ENCODE measurements around the gene CAND2.
A peak's percentile ranks its signal among the peaks of the same experiment; 100 is the strongest.
"Not testable (repeated sequence)": the region's sequence is repeated elsewhere in the genome, so short reads cannot be mapped to it uniquely, and the experiment has no call there.

Gene CAND2

DNA sequence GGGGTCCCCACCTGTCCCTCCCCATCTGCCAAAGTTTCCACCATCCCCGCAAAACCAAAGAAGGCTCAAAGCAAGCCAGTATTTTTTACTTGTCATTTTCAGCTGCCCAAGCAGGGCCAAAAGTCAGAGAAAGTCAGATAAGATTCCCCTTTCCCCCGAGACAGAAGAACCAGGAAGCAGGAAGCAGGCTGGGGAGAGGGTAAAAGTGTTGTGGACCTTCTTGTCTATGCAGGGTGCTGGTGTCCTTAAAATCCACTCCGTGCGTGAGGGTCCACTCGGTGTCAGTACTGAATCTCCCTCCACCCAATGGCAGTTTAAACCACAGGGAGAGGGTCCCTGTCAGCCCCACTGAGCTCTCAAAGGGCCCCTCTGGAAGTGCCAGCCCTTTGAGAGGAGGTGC lies 65.1 kb downstream of the CAND2 start:
- DNase-seq (ENCODE audit: low read depth in 2 of 2) = no peak

DNA sequence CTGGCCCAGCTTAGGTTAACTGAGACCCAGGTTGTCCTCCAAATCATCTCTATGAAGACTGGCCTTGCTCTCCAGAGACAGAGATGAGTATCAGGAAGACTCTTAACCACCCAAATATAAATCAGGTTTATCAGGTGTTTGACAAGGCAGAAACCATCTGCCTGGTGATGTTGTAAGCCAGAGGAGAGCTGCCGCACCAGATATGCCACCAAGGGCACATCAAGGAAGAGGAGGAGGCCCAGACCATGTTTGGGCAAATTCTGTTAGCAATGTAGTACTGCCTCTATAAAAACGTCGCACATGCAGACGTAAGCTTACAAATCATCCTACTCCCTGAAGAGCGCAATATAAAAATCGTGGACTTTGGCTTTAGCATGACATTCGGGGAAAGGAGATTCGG lies 65.9 kb downstream of the CAND2 start:
- DNase-seq (ENCODE audit: low read depth in 2 of 2) = no peak

DNA sequence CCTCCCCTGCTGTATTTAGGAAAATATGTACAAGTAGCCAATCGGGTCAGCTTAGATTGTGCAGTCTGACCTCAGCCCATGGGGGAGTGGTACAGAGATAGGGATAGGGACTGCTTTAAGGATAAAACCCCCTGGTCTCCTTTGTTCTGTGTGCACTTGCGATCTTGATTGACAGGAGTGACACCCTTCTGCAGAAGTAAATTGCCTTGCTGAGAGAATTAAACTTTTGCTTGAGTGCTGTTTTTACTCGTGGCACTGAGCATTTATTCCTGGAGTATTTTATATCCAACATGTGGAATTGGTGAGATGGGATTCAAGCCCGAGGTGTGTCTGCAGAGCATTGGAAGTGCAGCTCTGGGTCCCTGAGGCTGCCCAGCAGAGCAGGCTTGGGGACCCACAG lies 68.8 kb downstream of the CAND2 start:
- no peak for DNase-seq (ENCODE audit: low read depth in 2 of 2)

DNA sequence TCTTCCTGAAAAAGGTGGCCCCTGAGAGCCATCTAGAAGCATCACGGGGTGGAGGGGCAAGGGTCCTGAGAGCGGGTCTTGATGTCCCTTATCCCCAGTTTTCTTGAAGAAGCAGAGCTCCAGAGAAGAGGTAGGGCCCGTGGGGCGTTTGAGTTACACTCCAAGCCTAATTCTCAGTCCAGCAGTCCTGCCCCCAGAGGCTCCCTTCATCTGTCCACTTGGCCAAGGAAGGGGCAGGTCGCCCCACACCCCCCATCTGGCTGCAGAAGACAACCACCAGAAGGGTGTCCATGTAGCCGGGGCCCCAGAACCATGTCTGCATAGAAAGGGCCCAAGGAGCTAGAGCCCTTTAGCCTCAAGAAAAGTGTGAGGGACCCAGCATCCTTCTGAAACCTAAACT lies 70.4 kb downstream of the CAND2 start:
- no peak for DNase-seq (ENCODE audit: low read depth in 2 of 2)

DNA sequence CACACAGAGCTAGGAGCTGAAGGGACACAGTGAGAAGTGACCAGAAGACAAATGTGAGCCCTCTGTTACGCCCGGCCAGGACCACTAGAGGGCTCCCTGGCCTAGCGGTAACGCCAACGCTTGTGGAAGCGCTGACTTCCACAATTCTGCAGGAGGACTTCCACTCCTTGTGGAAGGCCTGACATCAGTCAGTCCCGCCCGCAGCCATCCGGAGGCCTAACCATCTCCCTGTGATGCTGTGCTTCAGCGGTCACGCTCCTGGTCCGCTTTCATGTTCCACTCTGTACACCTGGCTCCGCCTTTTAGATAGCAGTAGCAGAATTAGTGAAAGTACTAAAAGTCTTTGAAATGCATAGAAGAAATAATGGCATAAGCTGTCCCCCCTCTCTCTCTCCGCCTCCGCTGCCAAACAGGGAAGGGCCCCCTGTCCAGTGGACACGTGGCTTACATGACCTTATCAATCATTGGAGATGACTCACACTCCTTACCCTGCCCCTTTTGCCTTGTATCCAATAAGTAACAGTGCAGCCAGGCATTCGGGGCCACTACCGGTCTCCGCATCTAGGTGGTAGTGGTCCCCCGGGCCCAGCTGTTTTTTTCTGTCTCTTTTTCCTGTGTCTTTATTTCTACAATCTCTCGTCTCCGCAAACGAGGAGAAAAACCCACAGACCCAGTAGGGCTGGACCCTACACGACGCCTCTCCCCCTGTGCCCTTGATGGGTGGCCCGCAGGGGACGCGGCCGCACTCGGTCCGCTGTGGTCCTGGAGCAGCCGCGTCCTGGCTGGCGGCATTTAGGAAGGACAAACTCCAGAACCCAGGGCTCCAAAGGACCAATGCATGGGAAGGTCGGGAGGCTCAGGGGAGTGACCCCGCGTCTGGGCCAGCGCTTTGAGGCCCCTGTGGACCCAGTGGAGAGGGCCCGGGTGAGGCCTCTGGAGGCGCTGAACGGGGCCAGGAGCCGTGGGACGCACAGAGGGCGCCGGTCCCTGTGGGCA lies 71.9 kb downstream of the CAND2 start:
- DNase-seq (ENCODE audit: low read depth in 2 of 2) = peak; percentile 26 to 66

DNA sequence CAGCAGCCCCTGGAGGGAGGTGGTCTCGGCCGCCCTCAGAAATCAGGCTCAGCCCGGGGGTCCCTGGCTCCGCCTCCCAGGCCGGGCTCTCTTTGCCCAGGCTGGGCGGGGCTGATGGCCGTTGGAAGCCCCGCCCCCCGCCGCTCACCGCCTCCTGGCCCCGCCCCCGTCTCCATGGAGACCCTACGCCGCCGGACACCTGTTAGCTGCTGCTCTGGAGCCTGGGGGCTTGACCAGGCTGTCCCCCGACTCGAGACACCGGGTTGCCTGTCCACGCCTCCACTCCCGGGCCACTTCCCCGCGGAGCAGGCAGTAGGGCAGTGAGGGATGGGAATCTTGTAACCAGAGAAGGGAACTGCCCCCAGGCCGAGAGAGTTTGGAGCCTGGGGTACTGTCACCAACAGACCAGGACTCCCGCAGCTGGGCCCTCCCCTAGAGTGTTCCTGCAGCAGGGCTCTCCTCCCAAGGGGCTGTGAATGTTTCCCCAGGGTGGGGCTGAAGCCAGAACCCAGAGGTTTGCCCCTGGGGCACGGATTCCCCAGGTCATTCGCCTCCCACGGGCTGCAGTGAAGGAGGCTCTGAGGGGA lies 72.6 kb downstream of the CAND2 start:
- DNase-seq (ENCODE audit: low read depth in 2 of 2) = peak in 1 of 2 experiments; percentile 29

DNA sequence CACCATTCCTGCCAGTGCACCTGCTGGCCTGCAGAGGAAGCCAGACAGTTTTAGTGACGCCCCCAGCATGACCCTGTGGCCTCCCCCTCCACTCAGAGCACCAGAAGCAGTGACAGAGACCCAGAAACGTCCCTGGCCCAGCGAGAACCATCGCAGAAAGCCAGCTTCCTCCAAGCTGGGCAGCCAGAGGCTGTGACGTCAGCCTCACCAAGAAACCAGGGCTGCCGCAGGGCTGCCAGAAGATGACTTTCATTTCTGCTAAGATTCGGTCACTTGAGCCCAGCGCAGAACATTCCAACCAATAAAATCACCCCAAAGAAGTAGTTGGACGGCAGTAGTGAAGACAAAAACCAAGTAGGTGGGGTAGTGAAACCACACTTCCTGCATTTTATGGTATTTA lies 74.5 kb downstream of the CAND2 start:
- DNase-seq (ENCODE audit: low read depth in 2 of 2) = no peak

DNA sequence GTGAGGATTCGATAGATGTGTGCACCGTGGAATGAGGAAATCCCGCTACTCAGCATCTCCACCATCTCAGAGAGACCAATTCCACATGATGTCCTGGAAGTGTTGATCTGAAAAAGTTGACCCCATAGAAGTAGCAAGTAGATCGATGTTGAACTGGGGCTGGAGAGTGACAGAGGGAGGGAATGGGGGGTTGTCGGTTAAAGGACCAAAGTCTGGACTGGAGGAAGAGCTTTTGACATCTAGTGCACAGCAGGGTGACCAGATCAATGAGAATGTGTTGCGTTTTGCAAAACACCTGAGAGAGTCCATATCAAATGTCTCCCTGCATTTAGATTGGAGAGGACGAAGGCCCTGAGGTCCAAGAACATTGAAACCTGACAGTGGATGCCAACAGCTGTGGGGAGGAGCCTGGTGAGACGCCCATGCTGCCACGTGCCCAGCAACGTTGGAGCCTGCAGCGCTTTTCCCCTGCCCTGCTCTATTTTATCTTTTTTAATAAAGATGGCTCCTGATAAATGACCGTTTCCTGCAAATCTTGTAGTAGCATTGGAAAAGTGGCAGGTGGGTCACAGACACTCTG lies 75.0 kb downstream of the CAND2 start:
- no peak for DNase-seq (ENCODE audit: low read depth in 2 of 2)

DNA sequence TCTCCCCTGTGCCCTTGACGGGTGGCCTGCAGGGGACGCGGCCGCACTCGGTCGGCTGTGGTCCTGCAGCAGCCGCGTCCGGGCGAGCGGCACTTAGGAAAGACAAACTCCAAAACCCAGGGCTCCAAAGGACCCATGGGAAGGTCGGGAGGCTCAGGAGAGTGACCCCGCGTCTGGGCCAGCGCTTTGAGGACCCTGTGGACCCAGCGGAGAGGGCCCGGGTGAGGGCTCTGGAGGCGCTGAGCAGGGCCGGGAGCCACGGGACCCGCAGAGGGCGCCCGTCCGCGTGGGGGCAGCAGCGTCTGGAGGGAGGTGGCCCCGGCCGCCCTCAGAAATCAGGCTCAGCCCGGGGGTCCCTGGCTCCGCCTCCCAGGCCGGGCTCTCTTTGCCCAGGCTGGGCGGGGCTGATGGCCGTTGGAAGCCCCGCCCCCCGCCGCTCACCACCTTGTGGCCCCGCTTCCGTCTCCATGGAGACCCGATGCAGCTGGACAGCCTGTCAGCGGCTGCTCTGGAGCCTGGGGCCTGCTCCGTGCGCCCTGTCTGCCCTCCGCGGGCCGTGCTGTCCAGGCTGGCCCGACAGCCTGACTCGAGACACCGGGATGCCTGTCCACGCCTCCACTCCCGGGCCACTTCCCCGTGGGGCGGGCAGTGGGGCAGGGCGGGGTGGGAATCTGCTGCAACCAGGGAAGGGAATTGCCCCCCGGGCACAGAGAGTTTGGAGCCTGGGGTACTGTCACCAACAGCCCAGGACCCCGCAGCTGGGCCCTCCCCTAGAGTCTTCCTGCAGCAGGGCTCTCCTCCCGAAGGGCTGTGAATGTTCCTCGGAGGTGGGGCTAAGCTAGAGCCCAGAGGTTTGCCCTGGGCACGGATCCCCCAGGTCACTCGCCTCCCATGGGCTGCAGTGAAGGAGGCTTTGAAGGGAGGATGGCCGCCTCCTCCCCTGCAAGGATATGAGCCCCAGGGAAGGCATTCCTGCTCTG lies 79.7 kb downstream of the CAND2 start:
- no peak for DNase-seq (ENCODE audit: low read depth in 2 of 2)

DNA sequence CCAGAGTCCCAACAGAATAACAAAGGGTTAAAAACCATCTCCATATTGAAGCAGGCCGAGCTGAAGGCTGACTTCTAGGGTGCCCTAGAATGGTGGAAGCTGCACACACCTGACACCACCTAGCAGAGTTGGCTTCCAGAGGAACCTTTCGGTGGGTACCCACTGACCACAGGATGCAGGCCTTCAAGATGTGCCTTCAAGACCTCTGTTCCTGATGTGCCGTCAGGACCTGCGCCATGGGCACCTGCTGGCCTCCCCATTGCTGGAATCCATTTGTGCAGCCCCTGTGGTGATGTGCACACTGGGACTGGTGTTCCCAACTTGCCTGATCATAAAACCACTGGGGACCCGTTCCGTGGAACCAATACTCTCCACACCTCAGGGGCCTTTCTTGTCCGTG lies 80.6 kb downstream of the CAND2 start:
- DNase-seq (ENCODE audit: low read depth in 2 of 2) = no peak

DNA sequence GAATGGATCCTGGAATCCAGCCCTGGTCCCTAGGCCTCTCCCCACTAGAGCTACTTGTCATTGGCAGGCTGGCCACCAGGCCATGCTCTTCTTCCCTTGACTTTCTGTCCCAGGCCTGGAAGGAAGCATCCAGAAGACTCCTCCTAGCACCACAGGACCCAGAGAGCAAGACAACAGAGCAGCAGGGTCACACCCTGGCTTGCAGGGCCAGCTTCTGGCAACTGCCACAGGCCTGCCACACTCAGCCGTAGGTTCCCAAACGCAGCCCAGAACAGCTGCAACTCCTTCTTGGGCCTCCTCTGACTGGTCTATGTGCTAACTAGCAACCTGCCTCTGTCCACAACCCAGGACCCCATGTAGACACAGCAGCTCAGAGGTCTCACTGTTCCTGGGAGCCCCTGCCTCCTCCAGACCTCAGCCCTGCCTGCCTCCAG lies 81.7 kb downstream of the CAND2 start:
- no peak for DNase-seq (ENCODE audit: low read depth in 2 of 2)

DNA sequence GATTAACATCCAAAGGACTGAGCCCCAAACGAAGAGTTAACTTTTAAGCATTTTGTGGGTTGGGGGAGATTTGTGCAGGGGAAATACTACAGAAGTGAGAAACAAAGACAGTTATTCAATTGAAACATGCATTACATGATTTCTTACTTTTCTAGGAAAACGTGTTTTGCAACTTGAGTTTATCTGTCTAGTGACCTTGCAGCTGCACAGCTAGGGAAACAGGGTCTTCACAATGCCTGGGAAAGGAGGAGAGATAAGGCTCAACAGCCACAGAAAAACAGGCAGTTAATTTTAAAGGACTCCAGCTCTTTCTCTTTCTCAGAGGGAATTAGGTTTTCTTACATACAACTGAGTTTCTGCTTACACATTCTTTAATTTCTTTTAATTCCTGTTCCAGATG lies 82.3 kb downstream of the CAND2 start:
- not testable (repeated sequence) for DNase-seq (ENCODE audit: low read depth in 2 of 2)

DNA sequence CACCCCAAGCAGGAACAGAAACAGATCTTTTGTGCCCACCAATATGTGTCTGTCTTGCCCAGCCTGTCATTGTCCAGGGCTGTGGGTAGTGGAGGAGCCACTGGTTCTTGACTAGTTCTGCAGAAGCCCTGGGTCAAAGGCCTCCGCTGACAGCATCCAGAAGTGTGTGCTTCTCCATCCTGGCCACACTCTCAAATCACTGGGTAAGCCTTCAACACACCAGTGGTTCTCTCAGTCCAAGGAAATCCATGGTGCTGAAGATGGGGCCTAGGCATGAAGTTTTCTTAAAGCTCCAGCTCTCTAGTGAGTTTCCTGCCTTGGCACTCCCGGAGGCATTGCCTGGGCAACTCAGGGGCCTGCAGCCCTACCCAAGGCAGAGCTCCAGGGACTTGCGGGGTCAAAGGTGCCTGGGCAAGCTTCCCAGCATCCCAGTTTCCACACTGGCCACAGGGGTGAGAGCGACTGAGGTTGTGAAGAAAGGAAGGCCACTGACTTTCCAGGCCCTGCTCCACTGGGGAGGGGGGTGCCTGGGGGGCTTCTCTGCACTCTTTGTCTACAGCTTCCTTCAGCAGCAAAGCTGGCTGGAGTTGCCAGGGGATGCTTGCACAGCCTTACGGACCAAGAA lies 82.8 kb downstream of the CAND2 start:
- DNase-seq (ENCODE audit: low read depth in 2 of 2) = no peak

DNA sequence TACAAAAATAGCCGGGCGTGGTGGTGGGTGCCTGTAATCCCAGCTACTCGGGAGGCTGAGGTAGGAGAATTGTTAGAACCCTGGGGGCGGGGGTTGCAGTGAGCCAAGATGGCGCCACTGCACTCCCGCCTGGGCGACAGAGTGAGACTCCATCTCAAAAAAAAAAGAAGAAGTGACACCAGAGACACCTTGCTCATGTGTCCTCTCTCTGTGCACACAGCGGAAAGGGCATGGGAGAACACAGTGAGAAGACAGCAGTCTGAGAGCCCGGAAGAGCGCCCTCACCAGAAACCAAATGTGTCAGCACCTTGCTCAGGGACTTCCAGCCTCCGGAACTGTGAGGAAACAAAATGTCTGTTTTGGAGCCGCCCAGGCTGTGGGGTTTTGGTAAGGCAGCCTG lies 85.4 kb downstream of the CAND2 start:
- not testable (repeated sequence) for DNase-seq (ENCODE audit: low read depth in 2 of 2)

DNA sequence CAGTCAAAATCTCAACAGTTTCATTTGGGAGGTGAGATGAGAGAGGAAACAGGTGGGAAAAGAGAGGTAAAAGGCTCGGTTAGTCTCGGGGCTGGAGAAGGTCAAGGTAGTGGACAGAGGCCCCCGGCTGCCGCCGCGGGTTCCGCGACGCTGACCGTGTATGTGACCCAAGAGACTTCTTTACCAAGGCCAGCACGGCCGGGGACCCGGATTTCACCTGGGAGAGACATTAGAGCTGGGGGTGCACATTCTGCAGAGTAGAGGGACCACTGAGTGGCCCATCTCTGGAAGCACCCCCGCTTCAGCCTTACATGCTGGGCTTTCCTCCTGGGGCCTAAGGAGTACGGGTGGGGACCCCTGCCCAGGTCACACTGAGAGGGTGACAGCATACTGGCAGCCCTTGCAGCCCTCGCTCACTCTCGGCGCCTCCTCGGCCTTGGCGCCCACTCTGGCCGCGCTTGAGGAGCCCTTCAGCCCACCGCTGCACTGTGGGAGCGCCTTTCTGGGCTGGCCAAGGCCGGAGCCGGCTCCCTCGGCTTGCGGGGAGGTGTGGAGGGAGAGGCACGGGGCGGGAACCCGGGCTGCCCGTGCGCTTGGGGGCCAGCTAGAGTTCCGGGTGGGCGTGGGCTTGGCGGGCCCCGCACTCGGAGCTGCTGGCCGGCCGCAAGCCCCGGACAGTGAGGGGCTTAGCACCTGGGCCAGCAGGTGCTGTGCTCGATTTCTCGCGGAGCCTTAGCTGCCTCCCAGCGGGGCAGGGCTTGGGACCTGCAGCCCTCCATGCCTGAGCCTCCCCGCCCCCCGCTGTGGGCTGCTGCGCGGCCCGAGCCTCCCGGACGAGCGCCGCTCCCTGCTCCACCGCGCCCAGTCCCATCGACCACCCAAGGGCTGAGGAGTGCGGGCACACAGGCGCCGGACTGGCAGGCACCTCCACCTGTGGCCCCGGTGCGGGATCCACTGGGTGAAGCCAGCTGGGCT lies 86.1 kb downstream of the CAND2 start:
- DNase-seq (ENCODE audit: low read depth in 2 of 2) = no peak

DNA sequence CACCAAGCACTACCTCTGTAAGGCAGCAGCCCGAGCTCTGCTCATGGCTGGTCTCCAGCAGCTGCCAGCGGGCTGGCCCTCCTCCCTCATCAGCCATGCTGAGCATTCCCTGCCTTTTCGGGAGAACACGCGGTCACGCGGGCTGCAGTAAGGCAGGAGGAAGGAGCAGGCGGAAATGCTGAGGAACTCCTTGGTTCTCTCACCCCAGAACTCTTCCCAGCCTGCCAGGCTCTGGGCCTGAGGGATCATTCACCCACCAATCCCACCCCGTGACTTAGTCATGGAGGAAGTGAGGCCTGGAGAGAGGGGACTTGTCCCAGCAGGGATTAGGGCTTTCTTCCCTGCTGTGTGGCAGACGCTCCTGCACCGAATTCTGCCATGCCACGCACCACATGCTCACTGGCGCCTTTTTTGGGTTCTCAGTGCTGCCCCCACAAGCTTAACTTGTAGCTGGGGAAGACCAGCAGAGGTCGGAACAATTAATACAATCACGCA lies 87.8 kb downstream of the CAND2 start:
- no peak for DNase-seq (ENCODE audit: low read depth in 2 of 2)
